Measurements from ENCODE around the gene SCN3A.

SCN3A gene

GRCh38 chr2:165191096-165191728 is 12.6 kb downstream of the SCN3A start:
- no peak for DNase-seq (ENCODE audit: low read depth in 3 of 3)

- no peak for DNase-seq (ENCODE audit: low read depth in 3 of 3)
Observed at GRCh38 chr2:165185633-165186032, 18.2 kb downstream of the SCN3A start.

DNA sequence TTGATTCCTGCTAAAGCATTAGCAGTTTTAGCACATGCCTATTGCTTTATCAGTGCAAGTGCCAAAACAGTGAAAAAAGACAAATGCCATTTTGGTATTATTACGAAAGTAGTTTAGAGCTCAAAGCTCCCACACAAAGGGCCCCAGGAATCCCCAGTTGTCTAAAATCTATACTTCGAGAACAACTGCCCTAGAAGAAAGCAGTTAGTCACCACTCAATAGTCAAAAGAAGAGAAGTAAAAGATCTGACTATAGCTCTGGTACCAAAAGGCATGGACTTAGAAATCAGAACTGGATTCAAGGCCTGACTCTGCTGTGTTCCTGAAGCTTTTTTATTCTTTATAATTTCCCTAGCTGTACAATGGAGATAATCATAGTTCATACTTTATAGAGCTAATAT is 21.8 kb downstream of the SCN3A start:
- no peak for DNase-seq (ENCODE audit: low read depth in 3 of 3)

GRCh38 chr2:165176780-165177179 is 27.1 kb downstream of the SCN3A start:
- no peak for DNase-seq (ENCODE audit: low read depth in 3 of 3)

DNA sequence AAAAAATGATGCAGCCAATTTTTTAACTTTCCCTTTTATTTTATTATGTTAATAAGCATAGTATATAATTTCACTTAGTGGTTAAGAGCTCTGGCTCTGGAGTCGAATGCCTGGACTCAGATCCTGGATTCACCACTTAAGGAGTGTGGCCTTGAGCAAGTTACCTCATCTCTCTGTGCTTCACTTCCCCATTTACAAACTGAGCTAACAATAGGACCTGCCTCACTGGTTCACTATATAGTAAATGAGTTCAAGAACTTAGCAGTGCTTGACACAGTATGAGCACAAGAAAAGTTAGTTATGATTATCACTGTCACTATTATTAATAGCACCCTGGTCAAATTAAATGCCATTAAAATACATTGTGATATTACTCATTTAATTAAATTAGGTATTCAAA is 30.6 kb downstream of the SCN3A start:
- no peak for DNase-seq (ENCODE audit: low read depth in 3 of 3)

DNA sequence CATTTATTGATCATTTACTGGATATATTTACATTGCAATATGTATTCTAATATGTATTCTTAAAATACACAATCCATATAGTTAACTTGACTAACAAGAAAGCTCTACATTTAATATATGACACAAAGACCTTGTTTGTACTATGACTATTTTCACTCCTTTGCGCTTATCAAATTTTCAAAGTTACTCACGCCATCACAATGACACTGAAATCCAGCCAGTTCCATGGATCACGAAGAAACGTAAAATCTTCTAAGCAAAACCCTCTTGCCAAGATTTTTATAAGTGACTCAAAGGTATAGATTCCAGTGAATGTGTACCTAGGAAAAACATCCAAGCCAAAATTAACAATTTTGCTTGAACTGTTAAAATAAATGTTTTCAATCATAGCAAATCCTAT is 39.6 kb downstream of the SCN3A start:
- DNase-seq (ENCODE audit: low read depth in 3 of 3): no peak

- no peak for DNase-seq (ENCODE audit: low read depth in 3 of 3)
Observed at GRCh38 chr2:165163761-165164160, 40.1 kb downstream of the SCN3A start.

DNA sequence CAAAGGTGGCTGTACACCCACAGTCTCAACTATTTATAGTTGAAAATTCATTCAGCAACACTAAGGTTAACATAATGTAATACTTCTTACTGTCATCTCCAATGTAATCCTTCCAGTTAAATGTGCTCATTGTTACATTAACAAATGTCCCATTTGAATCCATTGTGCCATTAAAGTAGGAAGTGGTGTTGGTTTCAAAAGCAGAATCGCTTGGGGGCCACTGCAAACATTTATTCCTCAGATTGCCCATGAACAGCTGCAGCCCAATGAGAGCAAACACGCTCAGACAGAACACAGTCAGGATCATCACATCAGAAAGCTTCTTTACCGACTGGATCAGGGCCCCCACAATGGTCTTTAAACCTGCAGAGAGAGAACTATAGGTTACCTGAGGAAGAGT is 41.4 kb downstream of the SCN3A start:
- no peak for DNase-seq (ENCODE audit: low read depth in 3 of 3)

DNA sequence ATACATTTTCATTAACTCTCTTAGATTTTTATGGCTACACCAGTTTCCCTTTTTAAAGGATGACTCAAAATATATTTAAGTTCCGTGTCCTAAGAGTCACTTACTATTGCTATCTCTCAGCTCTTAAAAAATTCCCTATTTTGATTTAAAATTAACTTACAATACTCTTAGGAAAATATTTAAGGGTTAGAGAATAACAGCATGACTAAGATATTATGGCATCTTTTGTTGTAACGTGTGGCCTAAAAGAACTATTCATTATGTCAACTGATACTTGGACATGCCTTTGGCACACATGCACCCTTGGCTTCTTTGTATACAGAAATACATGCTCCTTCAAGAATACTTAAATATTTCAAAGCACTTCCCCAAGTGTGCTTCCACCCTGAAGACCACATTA is 42.3 kb downstream of the SCN3A start:
- no peak for DNase-seq (ENCODE audit: low read depth in 3 of 3)

GRCh38 chr2:165157160-165157559 is 46.7 kb downstream of the SCN3A start:
- DNase-seq (ENCODE audit: low read depth in 3 of 3): no peak

DNA sequence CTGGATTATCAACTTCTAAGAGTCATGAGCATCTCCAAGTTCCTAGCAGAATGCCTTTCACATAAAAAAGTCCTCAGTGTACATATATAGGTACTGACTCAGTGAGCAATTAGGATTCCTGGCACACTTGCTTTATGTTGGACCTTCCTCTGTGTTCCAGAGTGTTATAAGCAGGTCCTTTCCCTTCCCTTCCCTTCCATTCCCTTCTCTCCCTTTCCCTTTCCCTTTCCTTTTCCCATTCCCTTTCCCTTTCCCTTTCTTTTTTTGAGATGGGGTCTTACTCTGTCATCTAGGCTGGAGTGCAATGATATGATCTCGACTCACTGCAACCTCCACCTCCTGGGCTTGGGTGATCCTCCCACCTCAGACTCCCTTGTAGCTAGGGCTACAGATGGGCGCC is 48.7 kb downstream of the SCN3A start:
- DNase-seq (ENCODE audit: low read depth in 3 of 3): no peak

GRCh38 chr2:165149439-165149838 is 54.4 kb downstream of the SCN3A start:
- no peak for DNase-seq (ENCODE audit: low read depth in 3 of 3)

- DNase-seq (ENCODE audit: low read depth in 3 of 3): no peak
Observed at GRCh38 chr2:165147186-165148045, 56.4 kb downstream of the SCN3A start.

DNA sequence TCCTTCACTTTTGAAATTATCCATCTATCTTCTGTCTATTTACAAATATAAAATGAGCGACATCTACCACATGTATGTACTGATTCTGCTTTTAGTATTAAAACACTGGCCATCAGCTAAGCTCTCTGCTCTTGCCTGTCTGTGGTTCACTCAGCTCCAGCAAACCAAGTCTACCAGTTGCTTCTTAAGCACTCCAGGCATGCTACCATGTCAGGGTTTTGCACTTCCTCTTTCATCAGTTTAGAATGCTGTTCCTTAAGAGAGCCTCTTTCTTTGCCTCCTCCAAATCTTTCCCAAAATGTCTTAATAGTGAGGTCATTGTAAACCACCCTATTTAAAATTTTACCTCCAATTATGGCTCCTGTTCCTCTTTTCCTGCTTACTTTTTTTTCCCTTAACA is 59.5 kb downstream of the SCN3A start:
- no peak for DNase-seq (ENCODE audit: low read depth in 3 of 3)

DNA sequence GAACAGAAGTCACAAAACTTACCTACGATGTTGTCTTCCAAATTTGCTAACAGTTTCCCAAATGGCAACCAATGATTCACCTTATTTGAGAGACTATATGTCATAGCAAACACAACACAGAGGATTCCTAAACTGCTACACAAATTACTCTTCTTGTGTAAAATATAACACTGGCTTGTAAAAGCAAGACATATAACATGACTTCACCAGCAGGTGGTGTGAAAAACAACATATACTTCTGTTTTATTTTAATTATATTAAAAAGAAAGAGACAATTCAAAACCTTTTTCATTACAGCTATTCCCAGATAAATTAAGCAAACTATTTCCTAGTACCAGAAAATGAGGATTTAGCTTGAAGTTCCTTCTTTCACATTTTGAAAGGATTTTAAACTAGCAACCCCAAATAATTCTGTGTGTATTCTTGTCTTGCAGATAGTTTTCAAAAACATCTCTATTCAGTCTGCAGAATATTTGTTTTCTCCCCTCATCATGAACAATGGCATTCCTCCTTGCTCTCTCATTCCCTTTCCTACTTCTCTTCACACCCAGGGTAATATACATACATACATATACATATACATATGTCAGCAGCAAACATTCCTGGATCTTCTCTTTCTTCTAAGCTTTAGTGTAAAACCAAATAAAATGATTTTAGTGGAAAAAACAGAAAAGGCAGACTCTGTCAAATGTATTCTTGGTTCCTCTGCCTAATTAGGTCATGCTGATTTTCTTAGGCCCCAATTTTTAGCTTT is 62.1 kb downstream of the SCN3A start:
- no peak for DNase-seq (ENCODE audit: low read depth in 3 of 3)

DNA sequence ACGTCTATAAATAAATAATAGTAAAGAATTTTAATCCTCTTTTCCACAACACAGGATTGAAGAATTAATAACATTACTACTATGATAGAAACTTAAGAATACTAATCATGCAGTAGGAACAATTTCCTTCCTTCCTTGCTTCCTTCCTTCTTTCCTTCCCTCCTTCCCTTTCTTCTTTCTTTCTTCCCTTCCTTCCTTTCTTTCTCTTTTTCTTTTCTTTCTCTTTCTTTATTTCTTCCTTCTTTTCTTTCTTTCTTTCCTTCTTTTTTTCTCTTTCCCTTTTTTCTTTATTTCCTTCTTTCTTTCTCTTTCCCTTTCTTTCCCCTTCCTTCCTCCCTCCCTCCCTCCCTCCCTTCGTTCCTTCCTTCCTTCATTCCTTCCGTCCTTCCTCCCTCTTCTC is 77.6 kb downstream of the SCN3A start:
- no peak for DNase-seq (ENCODE audit: low read depth in 3 of 3)

DNA sequence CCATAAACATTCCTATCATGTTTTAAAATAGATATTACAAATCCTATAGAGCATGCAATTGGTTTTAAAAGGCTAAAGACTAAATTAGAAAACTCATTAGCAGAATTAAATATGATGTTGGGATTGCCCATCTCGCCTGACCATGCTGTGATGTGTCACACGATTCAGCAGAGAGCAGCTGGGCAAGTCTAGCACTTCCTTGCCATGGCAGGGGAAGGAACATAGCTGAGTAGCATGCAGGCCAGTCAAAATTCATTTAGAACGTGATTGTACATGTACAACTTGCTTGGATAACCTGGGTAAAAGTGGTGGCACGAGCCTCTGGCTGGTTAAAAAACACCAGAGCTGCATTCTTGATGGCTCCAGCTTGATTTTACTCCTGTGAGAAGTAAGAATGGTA is 81.3 kb downstream of the SCN3A start:
- DNase-seq (ENCODE audit: low read depth in 3 of 3): no peak

GRCh38 chr2:165120740-165121467 is 82.9 kb downstream of the SCN3A start:
- no peak for DNase-seq (ENCODE audit: low read depth in 3 of 3)

GRCh38 chr2:165115258-165115657 is 88.6 kb downstream of the SCN3A start:
- no peak for DNase-seq (ENCODE audit: low read depth in 3 of 3)

DNA sequence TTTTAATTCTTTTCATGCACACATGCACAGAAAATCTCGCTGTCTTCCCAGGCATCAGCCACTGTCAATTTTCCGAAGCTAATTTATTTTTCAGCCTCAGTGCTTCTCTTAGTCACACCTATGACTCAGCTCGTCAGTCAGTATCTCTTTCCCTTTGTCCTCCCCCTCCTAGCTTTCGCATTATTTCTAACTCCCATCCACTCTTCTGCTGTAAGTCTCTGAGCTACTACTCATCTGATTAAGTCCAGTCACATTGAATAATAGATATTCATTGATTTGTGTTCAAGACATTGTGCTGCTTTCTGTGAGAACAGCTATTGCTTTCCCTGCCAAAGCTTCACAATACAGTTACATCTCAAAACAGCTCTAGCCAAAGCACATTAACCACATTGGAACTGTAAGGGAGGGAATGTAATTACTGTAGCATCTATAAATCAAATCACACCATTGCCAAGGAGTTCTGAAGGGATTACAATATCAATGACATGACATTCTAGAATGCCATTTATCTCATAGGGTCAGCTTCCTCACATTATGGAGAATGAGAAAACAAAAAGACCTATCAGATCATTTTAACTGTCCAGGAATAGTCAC is 89.4 kb downstream of the SCN3A start:
- no peak for DNase-seq (ENCODE audit: low read depth in 3 of 3)

- no peak for DNase-seq (ENCODE audit: low read depth in 3 of 3)
Observed at GRCh38 chr2:165113414-165113813, 90.4 kb downstream of the SCN3A start.

GRCh38 chr2:165112789-165113188 is 91.1 kb downstream of the SCN3A start:
- DNase-seq (ENCODE audit: low read depth in 3 of 3): no peak

Measured in stimulated activated CD4-positive, alpha-beta T cell treated with anti-CD3 and anti-CD28 coated beads, TNF-alpha, amount 100 ng/mL, for 4 hours (primary cell).